HG03175 (cell line): ENCODE measurements around the gene TNRC6B.

Experiments
- ATAC-seq: cut with Tn5 transposase; IDR thresholded peaks from one replicate; pipeline ENCODE4 v1.9.1; 2021; ENCODE audit warnings: mild to moderate bottlenecking, moderate library complexity; ENCODE audit not compliant: unreplicated experiment

Gene TNRC6B

DNA sequence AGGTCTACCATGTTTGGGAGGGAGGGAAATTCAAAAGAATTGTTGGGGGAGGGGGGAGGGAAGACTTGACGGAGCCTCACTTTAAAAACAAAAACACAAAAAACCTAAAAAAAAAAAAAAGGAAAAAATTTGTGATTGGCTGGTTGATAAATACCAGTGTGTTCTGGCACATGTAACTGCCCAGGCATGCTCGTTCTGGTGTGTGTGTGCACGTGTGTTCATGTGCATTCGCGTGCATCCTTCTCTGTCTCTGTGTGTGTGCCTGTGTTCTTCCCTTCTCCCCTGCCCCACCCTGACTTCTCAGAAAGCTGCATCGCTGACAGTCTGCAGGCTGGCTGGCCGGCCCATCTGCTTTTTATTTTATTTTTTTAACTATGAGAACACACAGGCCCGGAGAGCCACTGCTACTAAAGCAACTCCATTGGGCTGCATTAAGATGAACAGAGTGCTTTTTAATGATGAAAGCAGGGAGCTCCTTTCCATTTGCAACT is 146.0 kb downstream of the TNRC6B start:
- ATAC-seq = no peak

DNA sequence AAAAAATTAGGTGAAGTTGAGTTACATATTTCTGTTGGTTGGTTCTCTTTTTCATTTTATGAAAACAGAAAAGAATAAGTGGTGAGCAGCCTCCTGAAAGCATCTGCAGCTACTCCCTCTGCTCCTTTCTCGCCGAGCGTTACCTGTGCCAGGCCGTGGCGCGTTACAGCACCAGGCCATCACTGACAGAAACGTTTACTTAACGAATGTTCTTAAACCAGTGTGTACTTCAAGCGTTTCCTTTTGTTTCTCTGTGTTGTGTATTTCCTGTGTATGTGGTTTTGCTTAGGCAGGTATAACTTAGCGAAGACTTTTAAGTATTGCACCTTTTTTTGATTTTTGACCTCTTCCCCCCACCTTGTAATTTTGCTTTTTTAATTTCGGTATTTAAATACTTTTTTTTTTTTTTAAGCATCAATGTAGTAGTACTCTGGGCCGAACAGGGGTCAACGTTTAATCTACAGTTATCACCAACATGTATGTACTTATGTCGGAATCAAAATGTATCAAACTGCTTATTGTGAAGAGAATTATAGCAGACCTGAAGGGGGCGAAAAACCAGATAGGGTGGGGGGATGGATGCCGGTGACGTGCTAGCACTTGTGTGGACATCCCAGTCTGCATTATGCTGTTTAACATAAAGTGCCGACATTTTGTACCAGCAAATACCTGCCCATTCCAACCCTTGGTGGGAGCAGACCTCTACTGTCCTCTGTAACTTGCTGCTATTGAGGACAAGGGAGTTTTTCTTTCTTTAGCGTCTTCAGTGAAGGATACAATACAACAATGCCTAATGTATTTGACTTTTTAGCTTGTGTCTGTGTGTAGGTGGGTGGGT is 147.0 kb downstream of the TNRC6B start:
- no peak for ATAC-seq

DNA sequence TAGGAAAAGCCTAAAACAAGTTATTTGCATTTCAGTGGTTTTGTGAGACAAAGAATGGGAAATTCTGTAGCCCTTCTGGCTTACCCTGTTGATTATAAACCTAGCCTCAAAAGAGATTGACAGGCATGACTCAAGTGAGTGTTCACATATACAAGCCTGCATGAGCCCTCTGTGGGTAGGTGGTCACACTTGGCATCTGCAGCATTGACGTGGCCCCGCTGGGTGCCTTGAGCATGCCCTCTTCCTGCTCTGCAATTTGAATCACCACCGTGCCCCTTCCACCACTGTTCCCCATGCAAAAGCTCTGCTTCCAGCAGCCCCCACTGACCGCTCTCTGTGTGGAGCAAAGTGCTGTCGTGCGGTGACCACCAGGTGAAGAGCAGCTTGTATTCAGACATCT is 147.6 kb downstream of the TNRC6B start:
- ATAC-seq = no peak

DNA sequence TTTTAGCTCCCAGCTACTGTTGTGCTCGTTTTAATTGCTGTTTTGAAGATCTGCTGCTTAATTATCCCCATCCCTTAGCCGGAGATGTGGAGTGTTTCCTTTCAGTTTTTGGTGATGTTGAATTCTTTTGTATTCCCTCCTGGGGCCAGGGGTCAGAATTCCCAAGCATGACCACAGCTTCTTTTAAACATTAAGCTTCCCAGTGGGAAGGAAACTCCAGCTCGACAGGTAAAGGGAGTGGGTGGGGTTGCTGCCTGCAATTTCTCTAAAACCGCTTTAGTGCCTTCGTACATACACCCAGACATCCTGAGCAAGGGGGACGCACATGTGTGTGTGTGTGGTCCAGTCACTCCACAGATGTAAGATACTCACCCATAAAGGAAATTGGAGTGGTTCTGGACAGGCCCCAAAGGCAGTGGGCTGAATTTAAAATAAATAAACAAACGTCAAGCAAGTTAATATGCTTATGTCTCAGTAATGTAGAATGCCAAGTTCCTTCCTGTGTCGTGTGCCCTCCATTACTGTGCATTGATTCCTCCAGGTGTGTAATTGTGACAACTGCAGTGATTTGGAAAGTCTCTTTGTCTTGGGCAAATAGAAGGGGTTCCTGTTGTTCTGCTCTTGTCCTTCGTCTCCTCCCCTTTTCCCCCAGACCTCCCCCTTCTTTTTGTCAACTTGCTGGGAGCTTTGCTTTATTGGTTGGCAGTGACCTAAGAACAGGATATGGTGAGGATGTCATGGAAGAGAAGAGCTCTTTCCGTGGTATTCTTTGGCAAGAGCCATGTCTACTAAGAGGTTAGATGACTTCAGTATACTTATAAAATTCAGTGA is 149.4 kb downstream of the TNRC6B start:
- ATAC-seq = no peak

DNA sequence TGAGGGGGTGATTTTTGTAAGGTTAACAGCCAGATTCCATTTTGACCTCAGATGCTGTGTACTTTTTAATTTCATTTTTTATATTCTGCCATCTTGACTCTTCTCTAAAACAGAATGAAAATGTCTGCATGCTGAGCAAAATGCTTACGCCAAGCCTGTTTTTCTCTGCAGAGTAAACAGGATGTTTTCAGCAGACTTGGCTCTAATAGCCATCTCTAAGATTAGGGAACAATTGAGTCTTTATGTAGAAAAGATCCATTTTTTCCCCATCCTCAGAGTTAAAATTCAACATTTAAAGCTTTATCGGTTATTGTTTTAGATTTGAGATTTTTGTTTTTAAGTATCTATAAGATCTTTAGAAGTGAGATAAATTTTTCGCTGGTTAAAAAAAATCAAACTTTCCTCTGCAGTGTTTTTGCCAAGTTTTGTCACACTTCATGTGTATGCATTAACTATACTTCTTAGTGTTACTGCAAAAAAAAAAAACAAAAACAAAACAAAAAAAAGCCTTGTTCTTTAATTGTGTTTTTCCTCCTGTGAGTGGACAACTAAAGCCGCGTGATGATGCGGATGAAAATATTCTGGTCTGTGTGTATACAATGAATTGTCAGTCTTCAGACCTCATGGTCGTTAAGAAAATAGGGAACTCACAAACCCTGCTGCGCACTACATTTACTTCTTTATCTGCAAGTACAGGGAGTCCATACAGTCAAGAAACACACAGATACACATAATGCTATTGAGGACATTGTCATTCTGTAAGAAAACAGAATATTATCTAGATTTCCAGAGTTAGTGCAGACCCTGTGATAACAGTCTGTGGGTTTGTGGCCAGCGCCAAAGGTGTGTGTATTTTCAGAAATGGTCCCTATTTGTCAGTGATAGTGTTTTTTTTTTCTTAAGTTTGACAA is 151.1 kb downstream of the TNRC6B start:
- ATAC-seq = no peak

DNA sequence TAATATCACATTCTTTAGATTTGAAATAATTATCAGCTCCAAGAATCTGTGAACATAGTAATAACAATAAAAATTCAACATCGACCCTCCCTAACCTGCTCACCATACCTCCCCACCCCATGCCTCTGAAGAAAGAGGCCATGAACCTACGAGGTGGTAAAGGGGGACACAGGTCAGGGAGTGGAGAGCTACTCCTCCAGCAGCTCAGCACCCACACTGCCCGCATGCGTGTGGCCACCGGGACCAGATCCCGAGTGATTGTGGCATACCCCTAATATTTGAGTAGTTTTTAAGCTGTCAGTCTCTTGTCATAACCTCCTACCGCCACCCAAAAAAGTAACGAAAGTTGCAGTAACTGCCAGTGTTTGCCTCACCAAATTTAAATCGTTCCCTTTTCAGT is 151.7 kb downstream of the TNRC6B start:
- no peak for ATAC-seq

DNA sequence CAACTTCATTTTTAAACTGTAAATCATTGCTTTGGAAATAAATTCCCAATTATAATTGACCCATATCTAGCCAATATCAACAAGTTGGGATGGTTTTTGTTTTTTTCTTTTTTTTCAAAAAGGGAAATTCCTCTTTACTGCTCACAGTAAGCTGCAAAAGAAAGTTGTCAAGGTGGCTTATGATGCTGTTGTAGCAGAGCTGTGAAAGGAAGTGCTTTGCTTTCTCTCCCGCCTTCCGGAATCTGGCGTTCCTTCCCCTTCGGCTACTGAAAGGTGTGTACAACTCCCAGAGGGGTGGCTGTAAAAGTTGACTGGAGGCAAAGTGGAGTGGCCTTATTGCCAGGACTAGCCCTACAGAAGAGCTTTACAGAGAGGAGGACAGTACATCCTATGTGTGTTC is 152.4 kb downstream of the TNRC6B start:
- no peak for ATAC-seq

DNA sequence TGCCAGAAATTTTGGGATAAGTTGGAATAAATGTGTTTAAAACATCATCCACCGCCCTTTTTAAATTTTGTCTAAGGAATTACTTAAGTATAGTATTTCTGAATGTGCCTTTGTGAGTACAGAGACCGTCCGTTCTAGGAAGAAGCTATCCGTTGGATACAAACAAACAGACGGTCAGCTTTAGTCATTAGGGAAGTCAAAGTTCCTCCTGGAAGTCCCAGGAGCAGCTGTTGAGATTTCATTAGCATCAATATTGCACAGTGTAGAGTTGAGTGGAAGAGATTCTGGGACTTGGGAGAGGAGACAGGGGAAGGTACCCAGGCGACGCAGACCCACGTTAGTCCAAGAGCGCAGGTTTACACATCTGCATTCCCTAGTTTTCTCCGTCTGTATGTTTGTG is 152.9 kb downstream of the TNRC6B start:
- ATAC-seq = no peak

DNA sequence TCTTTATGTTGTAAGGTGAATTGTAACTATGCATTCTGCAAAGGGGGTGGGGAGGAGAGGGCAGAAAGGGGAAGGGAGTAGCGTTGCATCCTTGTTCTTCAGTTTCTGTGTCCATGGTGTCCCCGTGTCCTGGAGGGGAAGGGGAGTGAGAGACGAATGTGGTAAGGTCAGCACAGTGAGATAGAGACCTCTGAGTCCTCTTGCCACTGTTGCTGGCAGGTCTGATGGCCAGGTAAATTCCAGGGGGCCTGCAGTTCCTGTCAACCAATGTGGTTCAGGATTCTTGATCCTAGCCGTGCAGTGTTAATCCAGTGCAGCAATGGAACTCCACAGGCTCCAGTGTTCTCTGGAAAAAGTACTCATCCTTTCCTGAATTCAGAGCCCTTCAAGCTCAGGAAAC is 154.0 kb downstream of the TNRC6B start:
- no peak for ATAC-seq

DNA sequence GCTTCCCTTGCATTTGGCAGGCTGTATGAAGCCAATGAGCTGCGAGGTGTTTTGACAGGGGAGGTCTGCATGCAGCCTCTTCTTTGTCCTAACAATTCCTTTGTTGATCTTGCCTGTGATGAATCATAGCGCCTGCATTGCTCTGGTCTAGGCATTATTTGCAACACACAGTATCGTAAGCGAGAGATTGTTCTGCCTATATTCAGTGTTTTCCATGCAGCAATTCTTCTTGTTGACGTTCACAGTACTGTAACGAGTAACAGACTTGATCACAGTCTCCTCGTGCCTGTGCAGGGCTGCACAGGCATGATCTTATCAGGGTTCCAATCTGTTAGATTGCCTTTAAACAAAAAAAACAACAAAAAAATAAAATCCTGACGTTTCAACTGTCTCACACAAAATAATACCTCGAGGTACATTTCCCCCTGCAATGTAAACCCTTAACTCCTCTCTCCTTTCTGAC is 154.6 kb downstream of the TNRC6B start:
- ATAC-seq = no peak

DNA sequence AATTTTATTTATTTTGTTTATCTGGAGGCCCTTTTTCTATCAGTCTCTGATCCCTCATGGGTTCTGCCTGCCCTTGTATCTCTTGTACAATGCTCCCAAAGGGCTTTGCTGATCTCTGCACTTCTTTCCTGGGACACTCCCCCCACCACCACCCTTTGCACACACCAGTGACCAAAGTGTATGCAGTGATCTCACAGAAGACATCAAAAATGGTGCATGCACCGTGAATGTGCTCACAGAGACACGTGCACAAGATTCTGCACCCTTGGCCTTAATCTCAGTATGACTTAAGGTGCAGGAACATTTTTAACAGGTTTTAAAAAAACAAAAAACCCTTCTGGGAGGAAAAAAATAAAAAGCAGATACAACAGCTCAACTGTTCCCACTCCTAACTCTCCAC is 156.3 kb downstream of the TNRC6B start:
- no peak for ATAC-seq

DNA sequence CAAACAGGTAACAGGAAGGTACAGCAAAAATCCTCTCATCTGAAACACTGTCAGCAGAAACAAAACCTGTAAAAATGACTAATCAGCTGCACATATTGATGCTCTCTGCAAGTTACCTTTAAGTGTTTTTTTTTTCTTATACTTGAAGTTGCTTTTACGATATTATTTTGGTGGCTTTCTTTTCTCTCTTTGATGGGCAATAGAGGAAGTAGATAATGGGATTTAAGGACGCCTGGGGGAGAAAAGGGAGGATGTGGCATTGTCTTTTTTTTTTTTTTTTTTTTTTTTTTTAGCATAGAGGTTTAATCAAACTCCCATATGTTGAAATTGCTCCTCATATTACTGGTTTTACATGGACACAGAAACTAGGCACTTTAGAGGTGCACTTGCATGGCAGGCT is 157.2 kb downstream of the TNRC6B start:
- ATAC-seq = no peak

DNA sequence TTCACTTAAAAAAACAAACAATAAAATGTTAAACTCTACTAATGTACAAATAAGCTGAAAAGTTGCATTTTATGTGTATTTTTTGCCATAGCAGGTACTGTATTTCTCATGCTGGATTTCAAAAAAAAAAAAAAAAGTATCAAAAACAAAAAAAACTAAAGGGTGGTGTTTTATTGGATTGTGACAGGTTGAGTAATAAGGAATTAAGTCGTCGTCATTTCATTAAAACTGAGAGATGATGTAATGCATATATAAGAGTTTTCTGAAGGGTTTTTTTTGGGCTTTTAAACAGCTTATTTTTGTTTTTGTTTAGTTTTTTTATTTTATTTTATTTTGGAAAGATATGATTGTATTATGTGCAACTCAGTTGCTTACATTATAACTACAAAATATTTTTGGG is 157.6 kb downstream of the TNRC6B start:
- no peak for ATAC-seq

DNA sequence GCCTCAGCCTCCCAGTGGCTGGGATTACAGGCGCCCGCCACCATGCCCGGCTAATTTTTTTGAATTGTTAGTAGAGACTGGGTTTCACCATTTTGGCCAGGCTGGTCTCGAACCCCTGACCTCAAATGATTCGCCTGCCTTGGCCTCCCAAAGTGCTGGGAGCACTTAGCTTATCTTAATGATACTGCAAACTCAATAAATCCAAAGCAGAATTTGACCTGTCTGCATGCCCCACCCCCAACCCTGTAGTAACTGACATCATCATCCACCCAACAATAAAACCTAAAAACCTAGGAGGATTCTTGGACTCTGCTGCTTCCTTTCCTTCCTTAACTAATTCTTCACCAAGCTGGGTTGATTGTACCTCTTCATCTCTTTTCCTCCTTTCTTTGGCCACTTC is 162.3 kb downstream of the TNRC6B start:
- no peak for ATAC-seq

DNA sequence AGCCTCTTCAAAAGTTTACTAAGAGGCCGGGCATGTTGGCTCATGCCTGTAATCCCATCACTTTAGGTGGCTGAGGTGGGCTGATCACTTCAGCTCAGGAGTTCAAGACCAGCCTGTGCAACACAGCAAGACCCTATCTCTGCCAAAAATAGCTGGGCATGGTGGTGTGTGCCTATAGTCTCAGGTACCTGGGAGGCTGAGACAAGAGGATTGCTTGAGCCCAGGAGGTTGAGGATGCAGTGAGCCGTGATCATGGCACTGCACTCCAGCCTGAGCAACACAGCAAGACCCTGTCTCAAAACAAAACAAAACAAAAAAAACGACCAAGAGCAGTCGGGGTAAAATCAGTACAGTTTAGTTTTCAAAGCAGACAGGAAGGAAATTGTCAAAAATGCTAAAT is 163.9 kb downstream of the TNRC6B start:
- ATAC-seq = no peak

DNA sequence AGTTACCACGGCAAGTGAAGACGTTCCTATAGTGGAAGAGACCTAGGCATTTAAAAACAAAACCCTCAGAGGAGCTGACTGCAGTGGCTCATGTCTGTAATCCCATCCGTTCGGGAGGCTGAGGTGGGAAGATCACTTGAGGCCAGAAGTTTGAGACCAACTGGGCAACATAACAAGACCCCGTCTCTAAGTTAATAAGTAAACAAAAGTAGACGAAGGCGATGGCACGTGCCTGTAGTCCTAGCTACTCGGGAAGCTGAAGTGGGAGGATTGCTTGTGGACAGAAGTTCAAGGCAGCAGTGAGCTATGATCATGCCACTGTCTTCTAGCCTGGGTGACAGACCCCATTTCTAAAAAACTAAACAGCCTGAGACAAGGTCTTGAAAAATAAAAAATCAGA is 164.8 kb downstream of the TNRC6B start:
- ATAC-seq = no peak

DNA sequence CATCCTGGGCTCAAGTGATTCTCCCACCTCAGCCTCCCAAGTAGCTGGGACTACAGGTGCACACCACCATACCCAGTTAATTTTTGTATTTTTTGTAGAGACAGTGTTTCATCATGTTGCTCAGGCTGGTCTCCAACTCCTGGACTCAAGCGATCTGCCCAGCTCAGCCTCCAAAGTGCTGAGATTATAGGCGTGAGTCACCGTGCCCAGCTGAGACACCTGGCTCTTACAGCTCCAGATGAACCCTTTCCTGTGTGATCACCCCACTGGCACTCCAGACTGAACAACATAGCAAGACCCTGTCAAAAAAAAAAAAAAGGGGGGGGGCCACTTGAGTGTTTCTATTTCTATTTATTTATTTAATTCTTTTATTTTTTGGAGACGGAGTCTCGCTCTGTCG is 167.5 kb downstream of the TNRC6B start:
- ATAC-seq = no peak

DNA sequence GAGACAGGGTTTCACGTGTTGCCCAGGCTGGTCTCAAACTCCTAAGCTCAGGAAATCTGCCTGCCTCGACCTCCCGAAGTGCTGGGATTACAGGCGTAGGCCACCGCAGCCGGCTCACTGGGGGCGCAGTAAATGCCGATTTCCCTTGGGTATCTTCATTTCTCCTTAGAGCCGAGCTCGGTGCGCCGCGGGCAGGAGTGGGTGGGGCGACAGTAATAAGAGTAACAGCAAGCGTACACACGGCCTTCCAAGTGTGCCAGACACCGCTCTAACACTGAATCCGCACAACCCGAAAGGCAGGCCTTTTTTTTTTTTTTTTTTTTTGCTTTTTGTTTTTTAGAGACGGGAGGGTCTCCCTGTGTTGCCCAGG is 168.1 kb downstream of the TNRC6B start:
- peak; percentile 23 for ATAC-seq

DNA sequence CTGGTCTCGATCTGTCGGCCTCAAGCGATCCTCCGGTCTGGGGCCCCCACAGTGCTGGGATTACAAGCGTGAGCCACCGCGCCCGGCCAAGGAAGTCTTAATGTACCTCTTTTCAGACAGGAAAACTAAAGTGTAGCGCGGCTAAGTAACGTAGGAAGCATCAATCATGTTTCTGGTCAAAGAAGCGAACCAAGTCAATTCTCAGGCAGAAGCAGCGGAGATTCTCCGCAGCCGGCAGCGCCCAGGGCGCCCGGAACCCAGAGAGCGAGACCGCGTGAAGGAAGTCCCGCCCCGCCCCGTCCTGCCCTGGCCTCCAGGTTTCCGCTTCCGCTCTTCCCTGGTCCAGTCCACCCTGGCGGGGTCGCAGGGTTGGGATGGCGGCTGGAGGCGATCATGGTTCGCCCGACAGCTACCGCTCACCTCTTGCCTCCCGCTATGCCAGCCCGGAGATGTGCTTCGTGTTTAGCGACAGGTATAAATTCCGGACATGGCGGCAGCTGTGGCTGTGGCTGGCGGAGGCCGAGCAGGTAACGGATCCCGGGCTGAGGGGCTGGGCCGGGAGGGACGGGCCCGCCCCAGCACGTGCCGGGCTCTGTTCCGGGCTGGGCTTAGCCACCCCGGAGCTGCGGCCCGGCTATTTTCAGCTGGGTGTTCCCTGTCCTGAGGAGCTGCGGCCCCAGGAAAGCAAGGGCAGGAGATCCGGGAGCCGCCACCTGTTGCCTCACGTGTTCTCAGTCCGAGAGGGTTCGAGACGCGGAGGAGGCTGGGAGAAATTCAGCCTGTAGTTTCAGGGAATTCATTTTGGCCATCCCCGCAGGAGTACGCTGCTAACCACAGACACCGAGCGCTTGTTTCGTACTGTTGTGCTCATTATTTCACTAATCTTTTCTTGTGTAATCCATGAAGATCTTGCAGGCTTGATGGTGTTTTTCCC is 168.7 kb downstream of the TNRC6B start, which contains the start of gene ADSL:
TSS of gene ADSL (plus strand) at position 316 of the 934 bp plus-strand sequence. CDS start at position 375, 59 bp downstream.
- ATAC-seq = peak; percentile 83

DNA sequence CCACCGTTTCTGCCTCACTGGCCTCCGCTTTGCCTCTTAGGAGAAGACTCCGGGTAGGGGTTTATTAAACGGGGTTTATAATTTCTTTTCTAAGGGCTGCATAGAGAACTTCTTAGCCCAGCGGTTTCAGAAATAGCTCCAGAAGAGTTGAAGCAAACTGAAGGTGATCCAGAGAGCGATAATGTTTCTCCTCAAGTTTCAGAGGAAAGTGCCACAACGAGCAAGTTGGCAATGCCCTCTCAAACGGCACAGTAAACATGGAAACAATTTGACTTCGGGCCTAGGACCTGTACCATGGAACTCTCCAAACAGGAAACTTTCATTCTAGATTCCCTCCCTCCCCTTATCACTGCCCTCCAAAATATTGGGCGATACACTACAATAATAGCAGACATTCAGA is 169.6 kb downstream of the TNRC6B start:
- ATAC-seq = no peak
